GM12878 (cell line): Measurements from ENCODE around the gene SLC13A4. TPM values are rescaled to one million over a fixed set of nuclear protein-coding genes. Genes with fewer than 3 reads are reported as not detected.

Experiments used
- ATAC-seq: fragments of 200-7000 bp; cut with Tn5 transposase; 3 replicates; pipeline ENCODE4 v1.9.1; 2020; ENCODE audit warnings: mild to moderate bottlenecking, moderate library complexity
- BruUV-seq: library from RNA; stranded (reverse); fragments of 400-500 nt; replicated peaks from 2 replicates; lab custom pipeline; 2021; lab: Mats Ljungman, UMichigan
- CTCF ChIA-PET: fragments of 300-600 bp; sonication (Branson Sonifier 250); formaldehyde crosslinking; extraction: SDS; loops from one replicate; lab custom pipeline; 2021; ENCODE audit warnings: inconsistent platforms; lab: Yijun Ruan, JAX
- POLR2A ChIA-PET: fragments of 350-600 bp; formaldehyde crosslinking; extraction: SDS; loops from one replicate; lab custom pipeline; 2021; ENCODE audit warnings: inconsistent platforms; lab: Charles Lee
- RAD21 ChIA-PET: fragments of 300-600 bp; sonication (Branson Sonifier 250); formaldehyde crosslinking; loops from one replicate; lab custom pipeline; 2023; ENCODE audit warnings: antibody characterized with exemption; ENCODE audit not compliant: unreplicated experiment; lab: Charles Lee
- SMC1A ChIA-PET: fragments of 300-600 bp; sonication (Branson Sonifier 250); formaldehyde crosslinking; loops from one replicate; lab custom pipeline; 2023; ENCODE audit not compliant: unreplicated experiment, uncharacterized antibody; lab: Charles Lee
- DNase-seq: peaks from one replicate; pipeline ENCODE4 v3.0.0-alpha.2; 2011; ENCODE audit warnings: low read depth, low spot score
- FAIRE-seq: peaks from 3 replicates; lab custom pipeline; 2011; peaks lifted over from hg19 to GRCh38; lab: Jason Lieb, UNC
- H2AFZ ChIP-seq: 2 replicates; pipeline ENCODE4 v1.6.0; 2011; ENCODE audit warnings: low read depth, low read length, control low read depth; ENCODE audit not compliant: control insufficient read depth
- H3K27ac ChIP-seq: 2 replicates; pipeline ENCODE4 v1.5.1; 2011; ENCODE audit warnings: control low read depth; ENCODE audit not compliant: control insufficient read depth, insufficient read depth
- H3K27me3 ChIP-seq, 2 experiments: replicated peaks in 1 of 2; 2 replicates each; pipeline versions ENCODE4 v1.6.0 to v1.6.1; 2011; ENCODE audit warnings: low read length in 1 of 2; ENCODE audit not compliant: control insufficient read depth in 2 of 2, insufficient read depth in 2 of 2
- H3K36me3 ChIP-seq, 2 experiments: 2 replicates each; pipeline ENCODE4 v1.5.1; 2011; ENCODE audit warnings: low read length in 1 of 2; ENCODE audit not compliant: control insufficient read depth in 2 of 2, insufficient read depth in 2 of 2
- H3K4me1 ChIP-seq: 2 replicates; pipeline ENCODE4 v1.6.1; 2011; ENCODE audit warnings: mild to moderate bottlenecking, low read length, moderate library complexity, mixed read lengths; ENCODE audit not compliant: control insufficient read depth, insufficient read depth
- H3K4me2 ChIP-seq: 2 replicates; pipeline ENCODE4 v1.6.0; 2011; ENCODE audit warnings: control low read depth; ENCODE audit not compliant: control insufficient read depth, insufficient read depth
- H3K4me3 ChIP-seq: fragments of 200-600 bp; sonication (generic); 2 replicates; pipeline ENCODE4 v1.5.1; 2016
- H3K79me2 ChIP-seq: 2 replicates; pipeline ENCODE4 v1.6.0; 2011; ENCODE audit warnings: low read length; ENCODE audit not compliant: control insufficient read depth, insufficient read depth
- H3K9ac ChIP-seq: 2 replicates; pipeline ENCODE4 v1.8.0; 2011; ENCODE audit warnings: low read length, control low read depth, mixed read lengths; ENCODE audit not compliant: control insufficient read depth, insufficient read depth
- H3K9me3 ChIP-seq: replicated peaks from 3 replicates; pipeline ENCODE4 v1.5.1; 2011; ENCODE audit warnings: mild to moderate bottlenecking, low read length; ENCODE audit not compliant: control insufficient read depth, insufficient read depth
- H4K20me1 ChIP-seq: 2 replicates; pipeline ENCODE4 v1.6.0; 2011; ENCODE audit not compliant: control insufficient read depth, insufficient read depth
- BHLHE40 ChIP-seq, 2 experiments: fragments of 450-650 bp in 1 of 2; IDR thresholded peaks; 2 replicates each; pipeline ENCODE4 v1.6.1; 2011 to 2017; ENCODE audit warnings: low read depth in 2 of 2, borderline replicate concordance in 1 of 2, improper control_type of control experiment in 1 of 2, low read length in 1 of 2, mild to moderate bottlenecking in 1 of 2
- BRCA1 ChIP-seq: IDR thresholded peaks from 2 replicates; pipeline ENCODE4 v1.6.1; 2011; ENCODE audit warnings: low read depth, low read length, improper control_type of control experiment
- E2F4 ChIP-seq: IDR thresholded peaks from 2 replicates; pipeline ENCODE4 v1.6.1; 2012; ENCODE audit warnings: low read depth, low read length, improper control_type of control experiment
- ELK1 ChIP-seq: IDR thresholded peaks from 2 replicates; pipeline ENCODE4 v1.6.1; 2012; ENCODE audit warnings: low read depth, low read length, improper control_type of control experiment
- EP300 ChIP-seq, 2 experiments: fragments of 150-350 bp in 1 of 2; IDR thresholded peaks; 2 replicates each; pipeline ENCODE4 v1.6.1; 2011 to 2012; ENCODE audit warnings: low read depth in 2 of 2, low read length in 2 of 2, borderline replicate concordance in 1 of 2, improper control_type of control experiment in 1 of 2, inconsistent platforms in 1 of 2; ENCODE audit not compliant: control insufficient read depth in 1 of 2
- IKZF2 ChIP-seq, 2 experiments: fragments of 450-650 bp; IDR thresholded peaks; 2 replicates each; pipeline ENCODE4 v1.6.1; 2017; ENCODE audit warnings: mild to moderate bottlenecking in 2 of 2, moderate library complexity in 2 of 2
- MTA3 ChIP-seq: IDR thresholded peaks from 2 replicates; pipeline ENCODE4 v1.6.1; 2012; ENCODE audit warnings: low read length, inconsistent platforms, borderline replicate concordance
- MYC ChIP-seq: IDR thresholded peaks from 2 replicates; pipeline ENCODE4 v1.6.1; 2011; ENCODE audit warnings: mild to moderate bottlenecking, low read length, moderate library complexity, inconsistent platforms; ENCODE audit not compliant: insufficient read depth, insufficient replicate concordance, insufficient read length, severe bottlenecking
- NBN ChIP-seq: fragments of 450-650 bp; IDR thresholded peaks from 2 replicates; pipeline ENCODE4 v1.6.1; 2016
- PKNOX1 ChIP-seq: fragments of 450-650 bp; IDR thresholded peaks from 2 replicates; pipeline ENCODE4 v1.6.1; 2016; ENCODE audit warnings: mild to moderate bottlenecking
- YBX1 ChIP-seq: fragments of 450-650 bp; IDR thresholded peaks from 2 replicates; pipeline ENCODE4 v1.6.1; 2016; ENCODE audit warnings: antibody characterized with exemption
- ZBTB4 ChIP-seq: fragments of 450-650 bp; formaldehyde crosslinking; IDR thresholded peaks from 2 replicates; pipeline ENCODE4 v1.4.0; 2022; ENCODE audit warnings: mild to moderate bottlenecking, moderate library complexity
- ZNF24 ChIP-seq: fragments of 450-650 bp; IDR thresholded peaks from 2 replicates; pipeline ENCODE4 v1.6.1; 2017; ENCODE audit warnings: antibody characterized with exemption, mild to moderate bottlenecking
- ZNF622 ChIP-seq: fragments of 450-650 bp; IDR thresholded peaks from 2 replicates; pipeline ENCODE4 v1.6.1; 2017; ENCODE audit warnings: mild to moderate bottlenecking, inconsistent platforms
- WGBS: methylation state at CpG from one replicate; pipeline ENCODE4 v1.1.6; 2016; ENCODE audit warnings: low lambda C conversion rate; ENCODE audit not compliant: insufficient replicate concordance, insufficient coverage; ENCODE audit errors: missing lambda C conversion rate; 5-methylcytosine and 5-hydroxymethylcytosine counted together
- in situ Hi-C: fragments of 300-500 bp; cut with MboI; formaldehyde crosslinking; loops from 9 replicates; pipeline ENCODE4 v1.14.3; 2018; ENCODE audit warnings: mixed read lengths
- intact Hi-C: fragments of 100-400 bp; cut with micrococcal nuclease; formaldehyde crosslinking; loops from one replicate; pipeline ENCODE4 v1.14.2; 2022; ENCODE audit not compliant: unreplicated experiment
- polyA plus RNA-seq, 11 experiments: library from polyadenylated mRNA; depleted of rRNA in 4 of 11; unstranded in 6 of 11; stranded (reverse) in 5 of 11; fragments of >200 nt; fragmentation: Nextera tagmentation in 4 of 11; fragmentation: Illumina TruSeq in 1 of 11; extraction: Ambion mirVana in 4 of 11; extraction: Trizol in 1 of 11; gene quantifications; 1 replicate in 1 of 11; 2 replicates in 10 of 11; pipeline versions ENCODE4 v1.2.1 to v1.2.3, GENCODE V29; 2011 to 2016; ENCODE audit warnings: inconsistent platforms in 2 of 11, missing spikeins in 2 of 11, low read depth in 1 of 11
- total RNA-seq, 4 experiments: library from RNA; depleted of rRNA in 3 of 4; stranded (reverse); fragments of >200 nt in 3 of 4; fragmentation: Illumina TruSeq in 1 of 4; extraction: Trizol in 1 of 4; gene quantifications; 2 replicates each; pipeline versions ENCODE4 v1.2.1 to v1.2.3, GENCODE V29; 2013 to 2021

SLC13A4 gene
- total and polyA plus RNA-seq, 10 of the 15 experiments (the other 5 are each of a cell fraction or from before 2014, with no cell fraction given), result 0.14 to 0.23 (median 0.20) TPM; not detected in 7

- no peak for TF ChIP-seq ZNF622
- TF ChIP-seq MYC, result no peak
- TF ChIP-seq BHLHE40 (IDR thresholded peaks at IDR 0.05; ENCODE audit: borderline replicate concordance in 1 of 2, low read depth in 2 of 2, low read length in 1 of 2), result no peak
- TF ChIP-seq E2F4, result no peak
- no peak for TF ChIP-seq MTA3
- no peak for TF ChIP-seq EP300 (IDR thresholded peaks at IDR 0.05; ENCODE audit: borderline replicate concordance in 1 of 2, control insufficient read depth in 1 of 2, low read depth in 2 of 2, low read length in 2 of 2)
- TF ChIP-seq PKNOX1, result no peak
These were observed 18.5 kb downstream of the SLC13A4 start (continued) for GRCh38 chr7:135709508-135709907.

GRCh38 chr7:135708041-135708440 is 19.9 kb downstream of the SLC13A4 start:
- H3K79me2 ChIP-seq, result no peaks in the 10 kb centered on the region
- TF ChIP-seq YBX1 (no peak), BRCA1 (no peak), NBN (no peak), ZNF24 (no peak), ZBTB4 (CRISPR knock-in tag) (no peak), ELK1 (no peak), IKZF2 (IDR thresholded peaks at IDR 0.05) (no peak)
- ChIA-PET RAD21 (no interaction called here), POLR2A (no interaction called here), CTCF (interaction anchor here (1.0 kb wide), 1 partner anchor 35 kb away, joined by 3 read pairs; no protein-coding TSS in a partner anchor), SMC1A (no interaction called here)
- no peak overlapping the region for H3K4me2 ChIP-seq
- intact Hi-C loops (no loop called here), in situ Hi-C loops (no loop called here)
- WGBS, result 77% methylated on average over 14 of the region's 14 CpGs
- H2AFZ ChIP-seq, result no peak overlapping the region
- no peaks in the 10 kb centered on the region for H3K4me1 ChIP-seq
- no peaks in the 10 kb centered on the region for H3K36me3 ChIP-seq
- H3K27ac ChIP-seq, result no peak overlapping the region
- no peaks in the 10 kb centered on the region for H3K27me3 ChIP-seq
- H3K9me3 ChIP-seq, result no peaks in the 10 kb centered on the region
- FAIRE-seq, result no peak
- no peak for DNase-seq
- H3K9ac ChIP-seq, result no peak overlapping the region
- H4K20me1 ChIP-seq, result no peaks in the 10 kb centered on the region
- H3K4me3 ChIP-seq, result no peak overlapping the region
- ATAC-seq, result no peak
- no TSS peak for BruUV-seq
